ENCODE measurements around the gene TMX1. TPM values are rescaled to one million over a fixed set of nuclear protein-coding genes. Genes with fewer than 3 reads are reported as not detected.

The TMX1 gene, protein sequence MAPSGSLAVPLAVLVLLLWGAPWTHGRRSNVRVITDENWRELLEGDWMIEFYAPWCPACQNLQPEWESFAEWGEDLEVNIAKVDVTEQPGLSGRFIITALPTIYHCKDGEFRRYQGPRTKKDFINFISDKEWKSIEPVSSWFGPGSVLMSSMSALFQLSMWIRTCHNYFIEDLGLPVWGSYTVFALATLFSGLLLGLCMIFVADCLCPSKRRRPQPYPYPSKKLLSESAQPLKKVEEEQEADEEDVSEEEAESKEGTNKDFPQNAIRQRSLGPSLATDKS
- 69.6 and 87.2 TPM in 2 replicates for total RNA-seq

DNA sequence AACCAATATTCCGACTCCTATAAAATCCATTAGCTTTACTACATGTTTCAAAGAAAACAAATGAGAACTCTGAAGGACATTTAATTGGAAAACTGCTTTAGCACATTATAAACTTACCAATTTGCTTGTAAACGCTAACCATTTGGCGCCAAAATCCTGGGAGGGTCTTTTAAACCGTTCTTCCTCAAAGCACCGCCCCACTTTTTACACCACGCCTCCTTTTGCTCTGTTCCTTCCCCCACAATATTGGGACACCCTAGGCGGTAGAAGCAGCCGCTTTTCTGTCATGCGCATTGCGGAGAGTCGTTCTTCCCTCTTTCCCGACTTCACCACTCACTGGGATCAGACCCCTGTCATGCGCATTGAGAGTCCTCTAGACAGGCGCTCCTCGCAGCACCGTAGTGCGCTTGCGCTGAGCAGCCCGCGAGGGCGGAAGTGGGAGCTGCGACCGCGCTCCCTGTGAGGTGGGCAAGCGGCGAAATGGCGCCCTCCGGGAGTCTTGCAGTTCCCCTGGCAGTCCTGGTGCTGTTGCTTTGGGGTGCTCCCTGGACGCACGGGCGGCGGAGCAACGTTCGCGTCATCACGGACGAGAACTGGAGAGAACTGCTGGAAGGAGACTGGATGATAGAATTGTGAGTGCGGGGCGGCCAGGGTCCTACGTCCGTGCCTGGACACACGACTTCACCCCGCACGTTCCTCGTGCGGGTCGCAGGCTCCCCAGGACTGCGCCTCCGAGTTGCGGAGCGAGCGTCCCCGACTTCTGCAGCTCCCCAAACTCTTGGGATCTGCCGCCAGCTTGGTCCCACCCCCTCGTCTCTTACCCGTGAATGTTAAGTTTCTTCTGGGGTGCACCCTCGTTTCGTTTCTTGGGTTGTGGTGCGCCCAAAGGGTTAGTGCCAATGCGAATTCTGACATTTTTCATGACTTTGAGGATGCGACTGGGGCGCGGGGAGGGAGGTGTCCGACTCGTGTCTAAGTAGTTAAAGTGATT lies at the start of gene TMX1:
TMX1 (plus strand) TSS at position 435 of the 991 bp plus-strand sequence; CDS start at position 481, 46 bp downstream.

Other genes starting within 250 kb of the TMX1 start
- under 0.01 and 0.28 TPM in 2 replicates for gene TRIM9, start 145.1 kb upstream of the TMX1 start, total RNA-seq

All from regular cardiac myocyte (primary cell).